Activated naive CD8-positive, alpha-beta T cell treated with anti-CD3 and anti-CD28 coated beads, Interleukin-2, amount 50 U/mL, for 24 hours (primary cell): Measurements from ENCODE around the gene MIPOL1.
"Not testable (repeated sequence)": the region's sequence is repeated elsewhere in the genome, so short reads cannot be mapped to it uniquely, and the experiment has no call there.

Experiments used
- ATAC-seq: fragments of 150-1000 bp; cut with Tn5 transposase; one replicate; pipeline ENCODE4 v1.10.0; 2021
- DNase-seq: peaks from one replicate; pipeline ENCODE4 v3.0.0; 2021
- H3K27ac Mint-ChIP-seq: one replicate; pipeline ENCODE4 v1.8.0; 2021; ENCODE audit warnings: mild to moderate bottlenecking, mixed read lengths
- H3K27me3 Mint-ChIP-seq: one replicate; pipeline ENCODE4 v1.8.0; 2021; ENCODE audit warnings: mixed read lengths
- H3K36me3 Mint-ChIP-seq: one replicate; pipeline ENCODE4 v1.8.0; 2021; ENCODE audit warnings: low read depth, mixed read lengths
- H3K4me1 Mint-ChIP-seq: one replicate; pipeline ENCODE4 v1.8.0; 2021; ENCODE audit warnings: mixed read lengths
- H3K4me3 Mint-ChIP-seq: one replicate; pipeline ENCODE4 v1.8.0; 2021; ENCODE audit warnings: mild to moderate bottlenecking, moderate library complexity, mixed read lengths
- H3K9me3 Mint-ChIP-seq: one replicate; pipeline ENCODE4 v1.8.0; 2021; ENCODE audit warnings: mixed read lengths

Gene MIPOL1

DNA sequence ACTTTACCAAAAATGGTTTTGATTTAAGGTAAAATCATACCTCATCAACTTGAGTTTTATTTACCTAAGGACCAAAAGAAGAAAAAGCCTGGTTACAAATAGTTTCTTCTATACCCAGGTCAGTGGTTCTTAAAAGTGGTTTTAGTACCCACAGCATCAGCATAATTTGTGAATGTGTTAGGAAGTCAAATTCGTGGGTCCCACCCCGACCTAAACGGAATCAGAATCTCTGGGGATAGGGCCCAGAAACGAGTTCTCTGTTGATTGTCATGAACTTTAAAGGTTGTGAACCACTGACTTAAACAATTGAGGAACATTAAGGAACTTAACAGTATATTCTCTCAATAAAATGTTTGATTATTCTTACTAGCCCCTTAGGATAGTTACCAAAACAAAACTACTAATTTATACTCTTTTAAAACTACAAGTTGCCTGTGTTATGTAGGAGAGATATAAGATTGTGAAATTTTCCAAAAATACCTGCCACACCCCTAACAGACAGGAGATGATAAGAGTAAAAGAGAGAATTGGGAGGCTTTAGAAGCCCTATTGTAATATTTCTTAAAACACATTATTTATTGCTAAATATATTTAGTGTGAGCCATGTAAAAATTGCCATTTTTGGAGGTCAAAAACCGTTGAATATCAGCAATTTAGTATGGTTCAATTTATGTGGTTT lies 24.7 kb upstream of the MIPOL1 start:
- DNase-seq (no peak), ATAC-seq (no peak)
- Mint-ChIP-seq H3K4me1 (no peaks in the 10 kb centered on the region), H3K36me3 (no peaks in the 10 kb centered on the region), H3K27me3 (peaks cover 29% of the 10 kb centered on the region), H3K9me3 (no peaks in the 10 kb centered on the region), H3K27ac (no peak overlapping the region), H3K4me3 (no peak overlapping the region)

DNA sequence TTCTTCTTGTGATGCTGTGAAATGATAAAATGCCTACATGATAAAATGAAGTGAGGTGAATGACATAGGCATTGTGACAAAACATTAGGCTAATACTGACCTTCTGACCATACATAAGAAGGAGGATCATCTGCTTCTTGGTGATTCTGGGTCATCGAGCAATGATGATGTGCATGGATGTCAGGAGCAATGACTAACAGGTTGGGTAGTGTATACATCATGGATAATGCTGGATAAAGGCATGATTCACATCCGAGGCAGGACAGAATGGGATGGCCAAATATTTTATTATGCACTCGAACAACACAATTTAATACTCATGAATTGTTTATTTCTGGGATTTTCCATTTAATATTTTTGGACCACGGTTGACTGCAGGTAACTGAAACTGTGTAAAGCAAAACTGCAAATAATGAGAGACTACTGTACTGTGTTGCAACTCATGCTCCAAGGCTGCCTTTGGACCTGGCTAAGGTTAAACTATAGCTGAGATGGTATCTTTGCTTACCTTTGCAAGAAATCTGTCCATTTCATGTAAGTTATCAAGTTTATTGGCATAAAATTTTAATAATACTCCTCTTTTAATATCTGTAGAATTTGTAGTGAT lies 17.7 kb upstream of the MIPOL1 start:
- Mint-ChIP-seq H3K4me1 (no peaks in the 10 kb centered on the region), H3K27ac (no peak overlapping the region), H3K36me3 (no peaks in the 10 kb centered on the region), H3K27me3 (no peaks in the 10 kb centered on the region), H3K9me3 (peaks cover 12% of the 10 kb centered on the region), H3K4me3 (no peak overlapping the region)
- DNase-seq (no peak), ATAC-seq (no peak)

DNA sequence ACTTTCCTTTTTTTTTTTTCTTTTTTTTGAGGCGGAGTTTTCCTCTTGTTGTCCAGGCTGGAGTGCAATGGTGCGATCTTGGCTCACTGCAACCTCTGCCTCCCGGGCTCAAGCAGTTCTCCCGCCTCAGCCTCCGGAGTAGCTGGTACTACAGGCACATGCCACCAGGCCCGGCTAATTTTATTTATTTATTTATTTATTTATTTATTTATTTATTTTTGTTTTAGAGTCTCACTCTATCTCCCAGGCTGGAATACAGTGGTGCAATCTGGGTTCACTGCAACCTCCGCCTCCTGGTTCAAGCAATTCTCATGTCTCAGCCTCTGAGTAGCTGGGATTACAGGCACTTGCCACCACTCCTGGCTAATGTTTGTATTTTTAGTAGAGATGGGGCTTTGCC lies 16.9 kb upstream of the MIPOL1 start:
- DNase-seq, H3K4me3 Mint-ChIP-seq, ATAC-seq, H3K36me3 Mint-ChIP-seq, H3K27me3 Mint-ChIP-seq, H3K4me1 Mint-ChIP-seq, H3K27ac Mint-ChIP-seq: not testable (repeated sequence)
- H3K9me3 Mint-ChIP-seq, result peaks cover 12% of the 10 kb centered on the region

DNA sequence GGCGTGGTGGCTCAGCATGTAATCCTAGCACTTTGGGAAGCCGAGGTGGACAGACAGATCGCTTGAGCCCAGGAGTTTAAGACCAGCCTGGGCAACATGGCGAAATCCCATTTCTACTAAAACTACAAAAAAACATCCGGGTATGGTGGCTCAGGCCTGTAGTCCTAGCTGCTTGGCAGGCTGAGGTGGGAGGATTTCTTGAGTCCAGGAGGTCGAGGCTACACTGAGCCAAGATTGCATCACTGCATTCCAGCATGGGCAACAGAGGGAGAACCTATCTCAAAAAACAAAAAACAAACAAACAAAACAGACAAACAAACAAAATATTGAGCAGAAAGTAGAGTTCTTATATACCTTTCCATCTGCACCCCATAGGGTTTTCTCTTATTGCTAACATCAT lies 16.3 kb upstream of the MIPOL1 start:
- no peak overlapping the region for H3K4me3 Mint-ChIP-seq
- H3K9me3 Mint-ChIP-seq, result peaks cover 12% of the 10 kb centered on the region
- no peak for DNase-seq
- no peaks in the 10 kb centered on the region for H3K36me3 Mint-ChIP-seq
- no peak for ATAC-seq
- H3K27ac Mint-ChIP-seq, result no peak overlapping the region
- no peaks in the 10 kb centered on the region for H3K27me3 Mint-ChIP-seq
- no peaks in the 10 kb centered on the region for H3K4me1 Mint-ChIP-seq

DNA sequence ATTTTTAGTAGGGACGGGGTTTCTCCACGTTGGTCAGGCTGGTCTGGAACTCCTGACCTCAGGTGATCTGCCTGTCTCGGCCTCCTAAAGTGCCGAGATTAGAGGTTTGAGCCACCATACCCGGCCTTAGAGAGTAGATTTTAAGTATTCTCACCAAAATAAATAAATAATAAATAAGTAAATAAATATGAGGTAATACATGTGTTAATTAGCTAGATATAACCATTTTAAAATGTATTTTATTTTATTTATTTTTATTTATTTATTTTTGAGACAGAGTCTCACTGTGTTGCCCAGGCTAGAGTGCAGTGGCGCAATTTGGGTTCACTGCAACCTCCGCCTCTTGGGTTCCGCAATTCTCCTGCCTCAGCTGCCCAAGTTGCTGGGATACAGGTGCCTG lies 13.2 kb upstream of the MIPOL1 start:
- not testable (repeated sequence) for H3K4me1 Mint-ChIP-seq, H3K27ac Mint-ChIP-seq, DNase-seq, ATAC-seq, H3K36me3 Mint-ChIP-seq, H3K4me3 Mint-ChIP-seq, H3K27me3 Mint-ChIP-seq
- peaks cover 13% of the 10 kb centered on the region for H3K9me3 Mint-ChIP-seq

DNA sequence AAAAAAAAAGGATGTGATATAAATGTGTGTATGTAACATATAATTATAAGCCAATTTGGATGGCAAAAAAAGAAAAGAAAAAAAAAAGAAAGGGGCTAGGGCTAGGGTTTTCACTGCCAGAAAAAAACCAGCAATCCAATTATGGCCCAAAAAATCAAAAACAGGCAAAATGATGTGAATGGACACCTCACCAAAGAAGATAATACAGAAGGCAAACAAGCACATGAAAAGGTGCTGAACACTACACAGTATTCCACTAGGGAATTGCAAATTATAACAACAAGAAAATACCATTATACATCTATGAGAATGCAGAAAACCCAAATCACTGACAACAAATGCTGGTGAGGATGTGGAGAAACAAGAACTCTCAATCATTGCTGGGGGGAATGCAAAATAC lies 12.1 kb upstream of the MIPOL1 start:
- Mint-ChIP-seq H3K36me3 (no peaks in the 10 kb centered on the region), H3K9me3 (peaks cover 13% of the 10 kb centered on the region), H3K4me1 (no peaks in the 10 kb centered on the region), H3K4me3 (no peak overlapping the region), H3K27ac (no peak overlapping the region), H3K27me3 (no peaks in the 10 kb centered on the region)
- ATAC-seq, result no peak
- no peak for DNase-seq

DNA sequence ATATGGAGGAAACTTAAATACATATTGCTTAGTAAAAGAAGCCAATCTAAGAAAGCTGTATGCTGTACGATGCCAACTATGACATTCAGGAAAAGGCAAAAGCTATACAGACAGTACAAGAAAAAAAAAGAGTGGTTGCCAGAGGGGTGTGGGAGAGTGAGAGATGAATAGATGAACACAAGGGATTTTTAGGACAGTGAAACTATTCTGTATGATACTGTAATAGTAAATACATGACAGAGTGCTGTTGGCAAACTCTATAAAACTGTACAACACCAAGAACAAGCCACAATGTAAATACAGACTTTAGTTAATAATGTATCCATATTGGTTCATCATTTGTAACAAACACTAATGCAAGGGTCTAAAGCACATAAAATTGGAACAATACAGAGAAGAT lies 10.9 kb upstream of the MIPOL1 start:
- no peak for DNase-seq
- Mint-ChIP-seq H3K27ac (no peak overlapping the region), H3K4me1 (no peaks in the 10 kb centered on the region), H3K36me3 (no peaks in the 10 kb centered on the region), H3K4me3 (no peak overlapping the region), H3K9me3 (peaks cover 13% of the 10 kb centered on the region), H3K27me3 (no peaks in the 10 kb centered on the region)
- no peak for ATAC-seq

DNA sequence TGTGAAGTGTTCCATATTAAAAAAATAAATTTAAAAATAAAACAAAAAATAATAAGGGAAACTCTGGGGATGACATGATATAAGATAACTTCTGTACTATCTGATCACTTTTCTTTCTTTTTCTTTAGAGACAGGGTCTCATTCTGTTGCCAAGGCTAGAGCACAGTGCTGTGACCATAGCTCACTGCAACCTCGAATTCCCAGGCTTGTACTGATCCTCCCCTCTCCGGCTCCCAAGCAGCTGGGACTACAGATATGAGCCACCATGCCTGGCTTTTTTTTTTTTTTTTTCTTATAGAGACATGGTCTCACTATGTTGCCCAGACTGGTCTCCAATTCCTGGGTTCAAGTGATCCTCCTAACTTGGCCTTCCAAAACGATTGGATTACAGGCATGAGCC lies 10.4 kb upstream of the MIPOL1 start:
- Mint-ChIP-seq H3K27ac (no peak overlapping the region), H3K4me1 (no peaks in the 10 kb centered on the region), H3K4me3 (no peak overlapping the region), H3K9me3 (peaks cover 9% of the 10 kb centered on the region), H3K27me3 (no peaks in the 10 kb centered on the region), H3K36me3 (no peaks in the 10 kb centered on the region)
- DNase-seq (no peak), ATAC-seq (no peak)

DNA sequence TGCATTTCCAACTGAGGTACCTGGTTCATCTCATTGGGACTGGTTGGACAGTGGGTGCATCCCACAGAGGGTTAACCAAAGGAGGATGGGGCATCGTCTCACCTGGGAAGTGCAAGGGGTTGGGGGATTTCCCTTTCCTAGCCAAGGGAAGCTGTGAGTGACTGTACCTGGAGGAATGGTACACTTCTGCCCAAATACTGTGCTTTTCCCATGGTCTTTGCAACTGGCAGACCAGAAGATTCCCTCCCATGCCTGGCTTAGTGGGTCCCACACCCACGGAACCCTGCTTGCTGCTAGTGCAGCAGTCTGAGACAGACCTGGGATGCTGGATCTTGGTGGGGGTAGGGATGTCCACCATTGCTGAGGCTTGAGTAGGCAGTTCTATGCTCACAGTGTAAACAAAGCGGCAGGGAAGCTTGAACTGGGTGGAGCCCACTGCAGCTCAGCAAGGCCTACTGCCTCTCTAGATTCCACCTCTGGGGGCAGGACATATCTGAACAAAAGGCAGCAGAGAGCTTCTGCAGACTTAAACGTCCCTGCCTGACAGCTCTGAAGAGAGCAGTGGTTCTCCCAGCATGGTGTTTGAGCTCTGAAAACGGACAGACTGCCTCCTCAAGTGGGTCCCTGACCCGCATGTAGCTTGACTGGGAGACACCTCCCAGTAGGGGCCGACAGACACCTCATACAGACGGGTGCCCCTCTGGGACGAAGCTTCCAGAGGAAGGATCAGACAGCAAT lies 9.7 kb upstream of the MIPOL1 start:
- not testable (repeated sequence) for H3K27ac Mint-ChIP-seq, H3K4me1 Mint-ChIP-seq, ATAC-seq, DNase-seq, H3K4me3 Mint-ChIP-seq, H3K36me3 Mint-ChIP-seq, H3K27me3 Mint-ChIP-seq, H3K9me3 Mint-ChIP-seq

DNA sequence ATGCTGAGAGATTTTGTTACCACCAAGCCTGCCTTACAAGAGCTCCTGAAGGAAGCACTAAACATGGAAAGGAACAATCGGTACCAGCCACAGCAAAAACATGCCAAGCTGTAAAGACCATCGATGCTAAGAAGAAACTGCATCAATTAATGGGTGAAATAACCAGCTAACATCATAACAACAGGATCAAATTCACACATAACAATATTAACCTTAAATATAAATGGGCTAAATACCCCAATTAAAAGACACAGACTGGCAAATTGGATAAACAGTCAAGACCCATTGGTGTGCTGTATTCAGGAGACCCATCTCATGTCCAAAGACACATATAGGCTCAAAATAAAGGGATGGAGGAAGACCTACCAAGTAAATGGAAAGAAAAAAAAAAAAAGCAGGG lies 8.0 kb upstream of the MIPOL1 start:
- not testable (repeated sequence) for H3K4me1 Mint-ChIP-seq, H3K9me3 Mint-ChIP-seq, H3K36me3 Mint-ChIP-seq, H3K4me3 Mint-ChIP-seq, H3K27ac Mint-ChIP-seq, DNase-seq, H3K27me3 Mint-ChIP-seq, ATAC-seq

DNA sequence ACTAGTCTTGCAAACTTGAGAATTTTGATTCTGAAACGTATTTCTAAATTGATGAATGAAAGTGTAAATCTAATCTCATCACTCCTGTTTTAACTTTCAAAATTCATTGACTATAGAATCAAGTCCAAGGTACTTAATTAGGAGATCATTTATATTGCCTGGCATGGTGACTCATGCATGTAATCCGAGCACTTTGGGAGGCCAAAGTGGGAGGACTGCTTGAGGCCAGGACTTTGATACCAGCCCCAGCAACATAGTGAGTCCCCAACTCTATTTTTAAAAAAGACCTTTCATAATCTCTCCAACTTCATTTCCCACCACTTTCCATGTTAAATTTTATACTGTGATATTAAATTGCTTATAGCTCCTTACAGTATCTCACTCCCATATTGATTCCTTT lies 3.0 kb upstream of the MIPOL1 start:
- H3K4me1 Mint-ChIP-seq, result peaks cover 9% of the 10 kb centered on the region
- peaks cover 2% of the 10 kb centered on the region for H3K36me3 Mint-ChIP-seq
- no peak for DNase-seq
- no peak overlapping the region for H3K27ac Mint-ChIP-seq
- H3K4me3 Mint-ChIP-seq, result no peak overlapping the region
- peaks cover 21% of the 10 kb centered on the region for H3K27me3 Mint-ChIP-seq
- H3K9me3 Mint-ChIP-seq, result peaks cover 5% of the 10 kb centered on the region
- no peak for ATAC-seq

DNA sequence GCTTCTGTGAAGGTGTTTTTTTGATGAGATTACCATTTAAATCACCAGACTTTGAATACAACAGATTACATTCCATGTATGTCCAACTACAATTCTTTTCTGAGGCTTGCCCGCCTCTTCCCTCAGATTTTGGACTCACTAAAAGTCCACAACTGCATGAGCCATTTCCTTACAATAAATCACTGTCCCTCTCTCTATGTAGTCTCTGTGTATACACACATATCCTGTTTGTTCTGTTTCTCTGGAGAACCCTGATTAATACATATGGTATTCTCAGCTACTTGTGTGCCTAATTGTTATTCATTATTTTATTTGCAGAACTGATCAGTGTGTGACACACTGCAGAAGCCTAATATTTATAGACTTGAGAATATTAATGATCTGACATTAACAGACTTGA lies 2.4 kb upstream of the MIPOL1 start:
- peaks cover 2% of the 10 kb centered on the region for H3K36me3 Mint-ChIP-seq
- ATAC-seq, result no peak
- H3K27me3 Mint-ChIP-seq, result peaks cover 21% of the 10 kb centered on the region
- H3K4me3 Mint-ChIP-seq, result no peak overlapping the region
- DNase-seq, result no peak
- no peak overlapping the region for H3K27ac Mint-ChIP-seq
- H3K4me1 Mint-ChIP-seq, result peaks cover 9% of the 10 kb centered on the region
- H3K9me3 Mint-ChIP-seq, result peaks cover 5% of the 10 kb centered on the region

DNA sequence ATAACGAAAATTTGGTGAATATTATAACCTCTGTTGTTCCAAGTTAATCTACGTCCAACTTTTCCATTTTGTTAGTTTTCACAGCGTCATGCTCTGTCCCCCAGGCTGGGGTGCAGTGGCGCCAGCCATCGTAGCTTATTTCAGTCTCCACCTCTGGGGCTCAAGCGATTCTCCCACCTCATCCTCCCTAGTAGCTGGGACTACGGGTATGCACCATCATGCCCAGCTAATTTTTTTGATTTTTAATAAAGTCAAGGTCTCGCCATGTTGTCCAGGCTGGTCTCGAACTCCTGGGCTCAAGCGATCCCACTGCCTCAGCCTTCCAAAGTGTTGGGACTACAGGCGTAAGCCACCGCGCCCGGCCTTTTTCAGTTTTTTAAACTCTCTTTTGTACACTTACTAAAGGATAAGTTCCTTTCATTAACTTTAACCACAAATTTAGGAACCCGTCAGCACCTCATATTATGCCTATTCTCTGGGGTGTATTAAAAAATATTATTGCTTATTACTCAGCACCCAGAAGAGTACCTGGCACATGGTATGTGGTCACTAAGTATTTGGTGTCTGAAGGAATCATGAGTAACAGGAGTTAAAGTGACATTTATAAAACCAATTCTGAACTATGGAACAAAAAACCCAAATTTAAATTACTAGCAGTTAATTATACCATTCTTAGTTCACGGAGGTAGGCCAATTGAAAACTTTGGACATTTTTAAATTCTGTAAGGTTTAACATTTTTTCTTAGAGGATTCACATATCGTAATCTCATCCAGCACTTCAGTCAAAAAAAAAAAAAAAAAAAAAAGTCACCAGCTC lies 925 bp upstream of the MIPOL1 start:
- H3K4me1 Mint-ChIP-seq, result peaks cover 9% of the 10 kb centered on the region
- H3K27me3 Mint-ChIP-seq, result peaks cover 24% of the 10 kb centered on the region
- DNase-seq (no peak), ATAC-seq (no peak)
- peak overlapping the region; percentile 65 for H3K4me3 Mint-ChIP-seq
- no peak overlapping the region for H3K27ac Mint-ChIP-seq
- peaks cover 2% of the 10 kb centered on the region for H3K36me3 Mint-ChIP-seq
- H3K9me3 Mint-ChIP-seq, result peaks cover 5% of the 10 kb centered on the region

DNA sequence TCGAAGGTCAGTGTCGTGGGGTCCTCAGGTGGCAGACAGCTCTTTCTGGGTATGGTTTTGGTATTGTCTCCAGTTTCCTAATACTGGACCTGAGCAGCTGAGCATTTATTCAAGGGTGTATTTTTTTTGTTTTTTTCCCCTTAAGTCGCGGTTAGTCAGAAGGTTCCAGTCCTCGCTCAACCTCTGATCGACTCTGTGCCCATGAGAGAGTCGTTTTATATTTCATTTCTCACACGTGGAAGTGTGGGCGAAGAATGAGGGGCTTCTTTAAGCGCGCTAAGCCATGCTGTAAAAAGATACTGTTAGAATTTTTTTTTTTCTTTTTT lies 499 bp downstream of the MIPOL1 start:
- no peak for DNase-seq
- ATAC-seq, result no peak

DNA sequence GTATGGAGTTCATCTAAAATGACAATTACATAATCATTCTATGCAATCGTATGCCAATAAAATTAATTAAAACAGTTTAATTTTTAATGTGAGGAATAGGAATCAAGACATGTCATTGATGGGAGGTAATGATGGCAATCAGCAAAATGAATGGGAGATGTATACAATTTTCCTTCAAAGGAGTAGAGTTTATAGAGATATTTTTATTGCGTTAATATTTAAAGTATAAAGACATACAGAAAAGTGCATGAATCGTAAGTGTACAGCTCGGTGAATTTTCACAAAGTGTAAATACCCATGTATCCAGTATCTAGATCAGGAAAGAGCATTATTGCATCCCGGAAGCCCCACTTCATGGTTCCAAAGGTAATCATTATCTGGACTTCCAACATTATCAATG lies 1.2 kb downstream of the MIPOL1 start:
- DNase-seq (no peak), ATAC-seq (no peak)
- H3K36me3 Mint-ChIP-seq, result peaks cover 2% of the 10 kb centered on the region
- no peak overlapping the region for H3K27ac Mint-ChIP-seq
- H3K9me3 Mint-ChIP-seq, result peaks cover 5% of the 10 kb centered on the region
- H3K27me3 Mint-ChIP-seq, result peaks cover 24% of the 10 kb centered on the region
- peaks cover 9% of the 10 kb centered on the region for H3K4me1 Mint-ChIP-seq
- H3K4me3 Mint-ChIP-seq, result no peak overlapping the region

More for the DNA sequence above, 499 bp downstream of the MIPOL1 start:
- H3K9me3 Mint-ChIP-seq, result peaks cover 5% of the 10 kb centered on the region
- H3K36me3 Mint-ChIP-seq, result peaks cover 2% of the 10 kb centered on the region
- peaks cover 24% of the 10 kb centered on the region for H3K27me3 Mint-ChIP-seq
- H3K4me1 Mint-ChIP-seq, result peaks cover 9% of the 10 kb centered on the region
- no peak overlapping the region for H3K27ac Mint-ChIP-seq
- peak overlapping the region; percentile 65 for H3K4me3 Mint-ChIP-seq
